Endothelial cell (in vitro differentiated cells): ENCODE results near the gene ADGB. TPM values are rescaled to one million over a fixed set of nuclear protein-coding genes. Genes with fewer than 3 reads are reported as not detected.

Experiments
- DNase-seq: peaks from one replicate; pipeline ENCODE4 v3.0.0; 2021; ENCODE audit warnings: low spot score
- H3K27ac Mint-ChIP-seq: one replicate; pipeline ENCODE4 v1.8.0; 2021; ENCODE audit warnings: mixed read lengths, inconsistent platforms; ENCODE audit not compliant: unreplicated experiment
- H3K27me3 Mint-ChIP-seq: one replicate; pipeline ENCODE4 v1.8.0; 2021; ENCODE audit warnings: mild to moderate bottlenecking, moderate library complexity, mixed read lengths, inconsistent platforms; ENCODE audit not compliant: unreplicated experiment
- H3K36me3 Mint-ChIP-seq: one replicate; pipeline ENCODE4 v1.8.0; 2021; ENCODE audit warnings: mild to moderate bottlenecking, low read depth, mixed read lengths, inconsistent platforms; ENCODE audit not compliant: unreplicated experiment
- H3K4me1 Mint-ChIP-seq: one replicate; pipeline ENCODE4 v1.8.0; 2021; ENCODE audit warnings: mild to moderate bottlenecking, mixed read lengths, inconsistent platforms; ENCODE audit not compliant: unreplicated experiment
- H3K4me3 Mint-ChIP-seq: one replicate; pipeline ENCODE4 v1.8.0; 2021; ENCODE audit warnings: mild to moderate bottlenecking, mixed read lengths, inconsistent platforms; ENCODE audit not compliant: unreplicated experiment
- H3K9me3 Mint-ChIP-seq: one replicate; pipeline ENCODE4 v1.8.0; 2021; ENCODE audit warnings: mixed read lengths, inconsistent platforms; ENCODE audit not compliant: unreplicated experiment
- total RNA-seq: library from RNA; stranded (reverse); fragmentation: NEBNext Ultra II Directional; extraction: Animal tissue kit (Norgen Biotek cat#: 25700); gene quantifications from one replicate; pipeline ENCODE4 v1.2.1, GENCODE V29; 2021; ENCODE audit not compliant: unreplicated experiment
- TF ChIP-seq, protein P1 (sequence below): fragments of 200-600 bp; sonication (generic); IDR thresholded peaks from one replicate; pipeline ENCODE4 v1.5.0; 2021; ENCODE audit warnings: antibody characterized with exemption; ENCODE audit not compliant: unreplicated experiment

The ADGB gene
- total RNA-seq, 1 donor from 2014 or later = not detected

DNA sequence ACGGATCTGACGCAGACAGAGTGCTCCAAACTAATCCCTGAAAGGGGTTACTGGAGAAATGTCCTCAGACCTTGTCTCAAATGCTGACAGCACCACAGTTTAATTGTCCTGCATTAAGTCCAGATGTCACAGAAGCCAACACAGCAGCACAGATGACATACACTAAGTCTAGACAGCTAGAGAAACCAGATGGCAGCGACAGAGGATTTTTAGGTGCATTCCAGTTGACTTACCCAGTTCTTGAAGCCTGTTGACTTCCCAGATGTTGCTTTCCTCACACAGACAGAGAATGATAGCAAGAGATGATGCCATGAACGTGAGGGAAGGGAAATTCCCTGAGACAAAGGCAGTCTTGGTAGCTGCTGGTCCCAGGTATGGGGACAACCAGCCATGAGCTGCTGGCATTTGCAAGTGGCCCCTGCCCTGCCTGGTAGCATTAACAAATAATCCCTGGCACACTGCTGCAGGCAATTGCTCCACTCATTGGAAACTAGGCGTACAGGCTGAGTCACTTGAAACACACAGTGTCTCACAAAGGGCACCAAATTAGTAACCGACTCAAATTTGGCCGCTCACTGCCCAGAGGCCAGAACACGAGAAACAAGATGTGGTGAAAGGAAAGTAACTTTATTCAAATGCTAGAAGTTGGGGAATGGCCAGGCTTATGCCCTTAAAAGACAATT lies 52.2 kb downstream of the ADGB start:
- TF ChIP-seq, protein P1, sequence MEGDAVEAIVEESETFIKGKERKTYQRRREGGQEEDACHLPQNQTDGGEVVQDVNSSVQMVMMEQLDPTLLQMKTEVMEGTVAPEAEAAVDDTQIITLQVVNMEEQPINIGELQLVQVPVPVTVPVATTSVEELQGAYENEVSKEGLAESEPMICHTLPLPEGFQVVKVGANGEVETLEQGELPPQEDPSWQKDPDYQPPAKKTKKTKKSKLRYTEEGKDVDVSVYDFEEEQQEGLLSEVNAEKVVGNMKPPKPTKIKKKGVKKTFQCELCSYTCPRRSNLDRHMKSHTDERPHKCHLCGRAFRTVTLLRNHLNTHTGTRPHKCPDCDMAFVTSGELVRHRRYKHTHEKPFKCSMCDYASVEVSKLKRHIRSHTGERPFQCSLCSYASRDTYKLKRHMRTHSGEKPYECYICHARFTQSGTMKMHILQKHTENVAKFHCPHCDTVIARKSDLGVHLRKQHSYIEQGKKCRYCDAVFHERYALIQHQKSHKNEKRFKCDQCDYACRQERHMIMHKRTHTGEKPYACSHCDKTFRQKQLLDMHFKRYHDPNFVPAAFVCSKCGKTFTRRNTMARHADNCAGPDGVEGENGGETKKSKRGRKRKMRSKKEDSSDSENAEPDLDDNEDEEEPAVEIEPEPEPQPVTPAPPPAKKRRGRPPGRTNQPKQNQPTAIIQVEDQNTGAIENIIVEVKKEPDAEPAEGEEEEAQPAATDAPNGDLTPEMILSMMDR = no peak
- Mint-ChIP-seq H3K4me1 (no peaks in the 10 kb centered on the region), H3K36me3 (no peaks in the 10 kb centered on the region), H3K9me3 (no peaks in the 10 kb centered on the region), H3K27me3 (no peaks in the 10 kb centered on the region), H3K4me3 (no peak overlapping the region), H3K27ac (no peak overlapping the region)
- DNase-seq = no peak

DNA sequence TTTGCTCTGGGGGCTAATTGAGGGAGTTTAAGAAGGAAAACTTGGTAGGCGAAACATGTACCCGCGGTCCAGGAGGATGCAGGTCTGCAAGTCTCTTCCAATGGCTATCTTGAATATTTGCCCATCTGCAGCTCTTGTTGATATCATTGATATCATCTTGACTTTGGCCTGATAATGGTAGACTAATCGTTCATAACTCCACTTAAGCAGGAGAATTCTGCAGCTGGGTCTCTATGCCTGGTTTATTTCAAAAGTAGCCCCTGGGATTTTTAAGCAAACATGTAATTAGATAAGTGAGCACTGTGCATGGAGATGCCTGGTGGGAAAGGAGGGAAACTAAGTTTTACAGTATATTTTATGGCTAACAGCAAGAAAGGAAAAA lies 52.7 kb downstream of the ADGB start:
- no peak overlapping the region for H3K4me3 Mint-ChIP-seq
- H3K4me1 Mint-ChIP-seq = no peaks in the 10 kb centered on the region
- H3K36me3 Mint-ChIP-seq = no peaks in the 10 kb centered on the region
- H3K27ac Mint-ChIP-seq = no peak overlapping the region
- no peaks in the 10 kb centered on the region for H3K27me3 Mint-ChIP-seq
- no peaks in the 10 kb centered on the region for H3K9me3 Mint-ChIP-seq
- no peak for DNase-seq
- TF ChIP-seq, protein P1 = no peak

DNA sequence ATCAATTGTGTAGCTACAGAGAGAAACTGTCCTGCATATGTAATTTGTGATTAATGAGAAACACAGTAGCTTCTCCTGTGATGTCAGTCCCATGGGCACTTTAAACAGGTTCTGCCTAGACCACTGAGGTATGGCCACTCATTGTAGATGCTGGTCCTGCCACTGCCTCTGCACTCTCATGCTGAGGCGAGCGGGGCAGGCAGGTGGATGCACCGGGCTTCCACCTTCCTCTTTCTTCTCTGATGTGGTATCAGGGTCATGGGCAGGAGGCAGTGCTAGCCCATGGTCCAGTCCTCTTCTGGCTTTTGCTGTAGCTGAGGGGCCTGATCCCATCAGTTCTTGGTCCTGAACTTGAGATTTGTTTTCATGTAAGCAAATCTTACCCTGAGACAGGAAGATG lies 58.7 kb downstream of the ADGB start:
- Mint-ChIP-seq H3K36me3 (no peaks in the 10 kb centered on the region), H3K4me3 (no peak overlapping the region)

DNA sequence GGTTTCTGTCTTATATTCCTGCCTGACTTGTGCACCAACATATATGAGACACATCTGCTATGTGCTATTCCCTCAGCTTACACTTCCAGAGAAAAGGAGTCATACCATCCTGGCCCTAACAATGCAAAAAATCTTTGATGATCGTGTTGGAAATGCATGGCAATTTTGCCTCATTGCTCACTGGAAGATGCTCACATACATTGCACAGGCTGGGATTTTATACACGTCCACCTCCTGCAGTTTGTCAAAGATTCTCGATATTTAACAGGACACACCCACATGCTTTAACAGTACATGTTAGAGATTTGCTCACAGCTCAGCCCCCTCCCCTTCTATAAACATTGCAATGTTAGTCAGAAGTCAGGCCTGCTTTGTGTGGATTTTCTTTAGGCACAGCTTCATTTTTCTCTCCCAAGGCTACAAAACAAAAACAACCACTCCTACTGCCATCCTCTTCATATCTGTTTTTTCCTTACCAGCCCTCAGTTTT lies 66.1 kb downstream of the ADGB start:
- H3K4me3 Mint-ChIP-seq = no peak overlapping the region
- TF ChIP-seq, protein P1 = no peak
- no peak for DNase-seq
- H3K27me3 Mint-ChIP-seq = no peaks in the 10 kb centered on the region
- no peaks in the 10 kb centered on the region for H3K9me3 Mint-ChIP-seq
- no peaks in the 10 kb centered on the region for H3K36me3 Mint-ChIP-seq
- no peaks in the 10 kb centered on the region for H3K4me1 Mint-ChIP-seq
- H3K27ac Mint-ChIP-seq = no peak overlapping the region

More for the DNA sequence above, 58.7 kb downstream of the ADGB start:
- H3K27ac Mint-ChIP-seq = no peak overlapping the region
- peaks cover 8% of the 10 kb centered on the region for H3K4me1 Mint-ChIP-seq
- no peak for DNase-seq
- H3K9me3 Mint-ChIP-seq = no peaks in the 10 kb centered on the region
- no peaks in the 10 kb centered on the region for H3K27me3 Mint-ChIP-seq
- TF ChIP-seq, protein P1 = no peak

DNA sequence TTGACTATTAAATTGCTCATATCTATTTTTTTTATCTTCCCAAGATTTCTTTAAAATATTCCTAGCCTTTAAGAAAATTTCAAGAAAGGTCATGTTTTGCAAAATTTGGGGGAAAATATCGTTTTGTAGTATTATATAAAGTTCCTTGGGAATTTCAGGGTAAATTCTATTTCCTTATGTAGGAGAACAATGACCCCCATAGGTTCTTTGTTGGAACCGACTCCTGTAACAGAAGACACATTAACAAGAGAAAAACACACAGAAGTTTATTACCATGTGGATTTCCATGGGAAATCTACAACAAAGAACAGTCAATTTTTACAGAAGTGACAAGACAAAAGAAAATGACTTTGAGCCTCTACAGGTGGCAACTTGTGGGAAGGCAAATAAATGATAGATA lies 68.1 kb downstream of the ADGB start:
- H3K36me3 Mint-ChIP-seq = no peaks in the 10 kb centered on the region
- TF ChIP-seq, protein P1 = no peak
- H3K27me3 Mint-ChIP-seq = no peaks in the 10 kb centered on the region
- H3K9me3 Mint-ChIP-seq = no peaks in the 10 kb centered on the region
- H3K4me1 Mint-ChIP-seq = no peaks in the 10 kb centered on the region
- no peak overlapping the region for H3K27ac Mint-ChIP-seq
- H3K4me3 Mint-ChIP-seq = no peak overlapping the region
- no peak for DNase-seq
